Stimulated activated CD4-positive, alpha-beta T cell treated with anti-CD3 and anti-CD28 coated beads, Interleukin-1b, Interleukin-23, amount 100 ng/mL, for 24 hours (primary cell): Measurements from ENCODE around the gene GREM1.

Experiments used
- DNase-seq, 4 experiments: peaks; one replicate each; pipeline ENCODE4 v3.0.0-alpha.2; 2020; ENCODE audit warnings: low read depth in 4 of 4, low spot score in 1 of 4

The GREM1 gene

GRCh38 chr15:32730677-32731654, 13.2 kb downstream of the GREM1 start:
- no peak for DNase-seq

GRCh38 chr15:32732574-32733157, 14.9 kb downstream of the GREM1 start:
- DNase-seq = no peak

- no peak for DNase-seq
Observed at GRCh38 chr15:32733281-32733680, 15.5 kb downstream of the GREM1 start.

GRCh38 chr15:32735989-32736700, 18.3 kb downstream of the GREM1 start:
- DNase-seq = no peak

GRCh38 chr15:32736701-32737061, 18.9 kb downstream of the GREM1 start:
- no peak for DNase-seq

GRCh38 chr15:32737304-32737703, 19.5 kb downstream of the GREM1 start:
- no peak for DNase-seq

GRCh38 chr15:32738666-32739065, 20.9 kb downstream of the GREM1 start:
- no peak for DNase-seq

GRCh38 chr15:32739522-32740063, 21.8 kb downstream of the GREM1 start:
- no peak for DNase-seq

- DNase-seq = no peak
Observed at GRCh38 chr15:32743411-32744140, 25.8 kb downstream of the GREM1 start.

- DNase-seq = no peak
Observed at GRCh38 chr15:32746116-32746857, 28.5 kb downstream of the GREM1 start.

- DNase-seq = no peak
Observed at GRCh38 chr15:32747921-32748342, 30.1 kb downstream of the GREM1 start.

- DNase-seq = no peak
Observed at GRCh38 chr15:32750979-32751378, 33.2 kb downstream of the GREM1 start.

GRCh38 chr15:32757426-32757825, 39.6 kb downstream of the GREM1 start:
- no peak for DNase-seq

- DNase-seq = no peak
Observed at GRCh38 chr15:32763295-32763694, 45.5 kb downstream of the GREM1 start.

GRCh38 chr15:32765236-32765635, 47.4 kb downstream of the GREM1 start:
- no peak for DNase-seq

GRCh38 chr15:32766101-32766500, 48.3 kb downstream of the GREM1 start:
- no peak for DNase-seq

GRCh38 chr15:32767236-32767635, 49.4 kb downstream of the GREM1 start:
- no peak for DNase-seq

- no peak for DNase-seq
Observed at GRCh38 chr15:32774022-32774421, 56.2 kb downstream of the GREM1 start.

- no peak for DNase-seq
Observed at GRCh38 chr15:32775103-32775502, 57.3 kb downstream of the GREM1 start.
